NT2/D1 (cell line): ENCODE results near the gene CRELD2.

Experiments used
- SUZ12 ChIP-seq: IDR thresholded peaks from 2 replicates; pipeline ENCODE4 v1.6.1; 2011; ENCODE audit not compliant: insufficient read length, insufficient read depth; ENCODE audit errors: extremely low read depth
- YY1 ChIP-seq: IDR thresholded peaks from 2 replicates; pipeline ENCODE4 v1.6.1; 2011; ENCODE audit not compliant: insufficient read length, insufficient read depth
- ZNF274 ChIP-seq: IDR thresholded peaks from 2 replicates; pipeline ENCODE4 v1.6.1; 2011; ENCODE audit warnings: mild to moderate bottlenecking, low read depth, low read length

- TF ChIP-seq YY1 (no peak), SUZ12 (no peak), ZNF274 (no peak)
These were observed 41.3 kb downstream of the CRELD2 start for GRCh38 chr22:49959782-49960158.
